ENCODE data around the gene NSG2.

The NSG2 gene

GRCh38 chr5:174147551-174147950, 102.0 kb downstream of the NSG2 start:
- in situ Hi-C loops (cut with MboI; ENCODE audit: low sequenced_read_pairs) = no loop called here

GRCh38 chr5:174148721-174149120, 103.2 kb downstream of the NSG2 start:
- in situ Hi-C loops (cut with MboI; ENCODE audit: low sequenced_read_pairs) = no loop called here

- in situ Hi-C loops (cut with MboI; ENCODE audit: low sequenced_read_pairs) = no loop called here
These were observed 103.9 kb downstream of the NSG2 start for GRCh38 chr5:174149426-174149825.

GRCh38 chr5:174149989-174150388, 104.5 kb downstream of the NSG2 start:
- in situ Hi-C loops (cut with MboI; ENCODE audit: low sequenced_read_pairs) = no loop called here

- in situ Hi-C loops (cut with MboI; ENCODE audit: low sequenced_read_pairs) = no loop called here
These were observed 106.2 kb downstream of the NSG2 start for GRCh38 chr5:174151599-174152181.

GRCh38 chr5:174154559-174154958, 109.1 kb downstream of the NSG2 start:
- in situ Hi-C loops (cut with MboI; ENCODE audit: low sequenced_read_pairs) = no loop called here

GRCh38 chr5:174155281-174155680, 109.8 kb downstream of the NSG2 start:
- in situ Hi-C loops (cut with MboI; ENCODE audit: low sequenced_read_pairs) = no loop called here

- in situ Hi-C loops (cut with MboI; ENCODE audit: low sequenced_read_pairs) = no loop called here
These were observed 110.2 kb downstream of the NSG2 start for GRCh38 chr5:174155706-174156105.

GRCh38 chr5:174157048-174157447, 111.5 kb downstream of the NSG2 start:
- in situ Hi-C loops (cut with MboI; ENCODE audit: low sequenced_read_pairs) = no loop called here
